NCI-H146 treated with DMSO at 0.1 percent for 48 hours (cell line): ENCODE measurements around the gene ACCS.

Source experiments
- DNase-seq: peaks from one replicate; lab custom pipeline; 2025; ENCODE audit not compliant: unreplicated experiment; lab: John Stamatoyannopoulos, UW

The ACCS gene

DNA sequence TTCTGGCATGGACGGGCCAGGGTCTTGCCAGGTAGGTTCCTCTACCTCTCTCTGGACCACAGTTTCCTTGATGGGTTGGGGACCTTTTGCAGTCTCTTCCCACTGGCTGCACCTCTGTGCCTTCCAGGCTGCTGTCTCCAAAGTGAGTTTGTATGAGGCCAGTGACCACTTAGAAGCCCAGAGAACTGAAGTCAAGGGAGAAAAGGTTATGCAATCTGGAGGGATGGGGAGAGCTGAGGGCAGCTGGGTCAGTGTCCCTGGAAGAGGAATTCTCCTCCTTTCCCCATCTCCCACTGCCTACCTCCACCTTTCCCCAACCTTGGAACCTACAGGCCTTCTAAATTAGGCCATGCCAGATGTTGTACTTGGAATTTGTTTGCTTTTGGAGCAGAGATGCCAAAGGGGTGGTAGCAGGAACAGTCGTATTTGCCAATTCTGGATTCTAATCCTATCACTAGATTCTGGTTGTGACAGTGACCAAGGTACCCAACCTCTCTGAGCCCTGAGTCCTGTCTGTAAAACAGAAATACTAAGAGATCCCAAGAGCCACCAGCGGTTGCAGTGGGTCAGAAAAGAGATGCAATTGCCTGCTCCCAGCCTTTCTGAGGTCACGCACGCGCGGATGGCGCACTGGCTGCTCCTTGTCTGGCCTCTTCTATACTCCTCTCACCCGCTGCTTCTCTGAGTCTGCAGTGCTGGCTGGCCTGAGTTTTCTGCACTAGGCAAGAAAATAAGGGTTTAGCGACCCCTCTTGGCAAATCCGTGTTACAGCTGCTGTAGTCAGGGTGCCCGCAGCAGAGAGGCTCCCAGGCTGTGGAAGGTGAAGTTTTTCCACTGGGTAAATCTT, 29.0 kb upstream of the ACCS start:
- peak; percentile 84 for DNase-seq

GRCh38 chr11:44037658-44037998, 28.4 kb upstream of the ACCS start:
- DNase-seq = no peak

DNA sequence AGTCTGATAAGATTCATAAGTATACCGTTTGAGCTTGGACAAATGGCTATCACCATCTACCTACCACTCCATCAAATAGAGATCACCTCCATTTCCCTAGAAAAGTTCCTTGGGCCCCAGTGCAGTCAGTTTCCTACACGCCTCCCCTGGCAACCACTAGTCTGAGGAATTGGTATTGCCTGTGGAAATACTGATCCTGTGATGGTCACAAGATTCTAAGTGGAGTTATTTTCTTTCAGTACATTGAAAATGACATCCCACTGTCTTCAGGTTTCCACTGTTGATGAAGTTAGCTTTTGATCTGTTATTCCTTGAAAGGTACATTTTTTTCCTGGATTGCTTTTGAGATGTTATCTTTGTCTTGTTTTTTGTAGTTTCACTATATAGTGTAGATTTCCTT, 22.9 kb upstream of the ACCS start:
- no peak for DNase-seq

GRCh38 chr11:44046182-44046581, 19.9 kb upstream of the ACCS start:
- no peak for DNase-seq

GRCh38 chr11:44047298-44047697, 18.8 kb upstream of the ACCS start:
- DNase-seq = no peak

DNA sequence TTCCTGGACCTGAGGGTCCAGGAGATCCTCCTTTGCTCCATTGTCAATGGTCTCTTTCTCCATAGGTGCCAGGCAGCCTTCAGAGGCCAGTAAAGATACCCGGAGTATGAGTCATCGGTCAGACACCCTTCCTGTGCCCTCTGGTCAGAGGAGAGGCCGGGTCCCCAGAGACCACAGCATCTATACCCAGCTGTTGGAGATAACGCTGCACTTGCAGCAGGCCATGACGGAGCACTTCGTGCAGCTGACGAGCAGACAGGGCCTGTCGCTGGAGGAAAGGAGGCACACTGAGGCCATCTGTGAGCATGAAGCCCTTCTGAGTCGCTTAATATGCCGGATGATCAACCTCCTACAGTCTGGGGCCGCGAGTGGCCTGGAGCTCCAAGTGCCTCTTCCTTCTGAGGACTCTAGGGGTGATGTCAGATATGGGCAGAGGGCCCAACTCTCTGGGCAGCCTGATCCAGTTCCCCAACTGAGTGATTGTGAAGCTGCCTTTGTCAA, 18.1 kb upstream of the ACCS start, which contains the start of gene ACCSL:
TSS of gene ACCSL (plus strand) at position 51 of the 501 bp plus-strand sequence. CDS start at position 107, 56 bp downstream.
- no peak for DNase-seq

DNA sequence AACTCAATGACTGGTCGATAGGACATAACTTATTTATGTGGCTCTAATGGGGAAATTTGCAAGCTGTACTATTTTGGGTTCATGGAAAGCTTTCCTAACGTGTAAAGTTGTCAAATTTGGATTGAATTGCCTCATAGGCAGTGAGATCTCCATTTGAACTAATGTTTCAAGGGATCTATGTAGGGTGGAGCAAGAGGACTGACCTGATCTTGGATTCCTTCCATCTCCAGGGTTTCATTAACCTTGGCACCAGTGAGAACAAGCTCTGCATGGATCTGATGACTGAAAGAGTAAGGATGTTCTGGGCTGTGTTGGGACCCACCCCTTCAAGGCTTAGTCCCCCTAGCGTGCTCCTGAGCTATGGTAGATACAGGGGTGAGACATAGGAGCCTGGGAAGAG, 16.2 kb upstream of the ACCS start:
- no peak for DNase-seq

DNA sequence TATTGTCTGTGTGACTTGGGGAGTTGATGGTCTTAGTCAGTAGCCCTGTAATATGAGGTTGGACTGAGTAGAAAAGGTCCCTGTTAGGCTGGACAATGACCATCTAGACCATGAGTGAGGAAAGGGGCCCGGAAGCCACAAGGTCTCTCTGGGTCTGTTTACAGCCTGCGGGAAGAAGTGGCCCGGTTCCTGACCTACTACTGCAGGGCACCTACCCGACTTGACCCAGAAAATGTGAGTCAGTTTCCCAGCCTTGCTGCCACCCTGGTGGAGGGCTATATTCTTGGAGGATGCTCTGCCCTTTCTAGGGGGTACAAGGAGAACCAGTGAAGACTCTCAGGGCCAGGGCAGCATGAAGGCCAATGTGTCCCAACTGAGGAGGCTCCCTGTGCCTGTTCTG, 14.9 kb upstream of the ACCS start:
- DNase-seq = no peak

DNA sequence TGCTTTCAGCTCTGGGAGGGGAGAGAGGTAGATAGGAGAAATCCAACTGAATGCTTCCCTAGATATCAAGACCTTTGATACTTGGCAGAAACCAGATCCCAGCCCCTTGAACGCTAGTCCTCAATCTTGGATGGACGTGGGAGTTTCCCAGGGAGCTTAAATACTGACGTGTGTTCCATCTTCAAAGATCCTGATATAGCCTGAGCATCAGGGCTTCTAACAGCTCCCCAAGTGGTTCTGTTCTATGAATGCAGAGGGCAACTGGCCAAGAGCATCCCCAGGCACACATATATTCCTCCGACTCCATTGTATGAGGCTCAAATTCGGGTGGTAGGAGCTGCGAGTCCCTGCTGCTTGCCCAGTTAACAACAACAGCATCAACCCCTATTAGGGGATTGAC, 8.7 kb upstream of the ACCS start:
- DNase-seq = no peak

DNA sequence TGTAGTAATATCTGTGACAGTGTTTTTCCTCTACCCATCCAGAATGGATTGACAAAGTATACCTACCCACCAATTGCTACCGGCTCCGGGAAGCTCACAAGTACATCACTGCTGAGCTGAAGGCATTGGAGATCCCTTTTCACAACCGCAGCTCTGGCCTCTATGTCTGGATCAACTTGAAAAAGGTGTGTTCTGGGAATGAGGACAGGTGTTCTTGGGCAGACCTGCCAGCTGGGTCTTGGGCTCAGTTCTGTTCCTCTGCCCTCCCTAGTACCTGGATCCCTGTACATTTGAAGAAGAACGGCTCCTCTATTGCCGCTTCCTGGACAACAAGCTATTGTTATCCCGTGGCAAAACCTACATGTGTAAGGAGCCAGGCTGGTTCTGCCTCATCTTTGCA, 7.8 kb upstream of the ACCS start:
- DNase-seq = no peak

- no peak for DNase-seq
Observed at GRCh38 chr11:44065161-44065661, 859 bp upstream of the ACCS start.

GRCh38 chr11:44066732-44067141, 667 bp downstream of the ACCS start:
- no peak for DNase-seq

GRCh38 chr11:44067266-44067665, 1.2 kb downstream of the ACCS start:
- DNase-seq = no peak

DNA sequence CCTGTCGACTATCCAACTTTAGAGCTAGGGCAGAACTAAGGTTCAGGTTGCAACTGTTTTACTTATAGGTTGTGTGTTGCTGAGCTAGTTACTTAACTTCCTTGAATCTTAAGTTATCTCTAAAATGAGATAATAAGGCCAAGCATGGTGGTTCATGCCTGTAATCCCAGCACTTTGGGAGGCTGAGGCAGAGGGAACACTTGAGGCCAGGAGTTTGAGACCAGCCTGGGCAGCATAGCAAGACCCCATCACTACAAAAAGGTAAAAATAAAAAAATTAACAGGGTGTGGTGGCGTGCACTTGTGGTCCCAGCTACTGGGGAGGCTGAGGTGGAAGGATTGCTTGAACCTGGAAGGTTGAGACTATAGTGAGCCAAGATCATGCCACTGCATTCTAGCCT, 2.1 kb downstream of the ACCS start:
- no peak for DNase-seq

- no peak for DNase-seq
Observed at GRCh38 chr11:44071157-44071556, 5.1 kb downstream of the ACCS start.

DNA sequence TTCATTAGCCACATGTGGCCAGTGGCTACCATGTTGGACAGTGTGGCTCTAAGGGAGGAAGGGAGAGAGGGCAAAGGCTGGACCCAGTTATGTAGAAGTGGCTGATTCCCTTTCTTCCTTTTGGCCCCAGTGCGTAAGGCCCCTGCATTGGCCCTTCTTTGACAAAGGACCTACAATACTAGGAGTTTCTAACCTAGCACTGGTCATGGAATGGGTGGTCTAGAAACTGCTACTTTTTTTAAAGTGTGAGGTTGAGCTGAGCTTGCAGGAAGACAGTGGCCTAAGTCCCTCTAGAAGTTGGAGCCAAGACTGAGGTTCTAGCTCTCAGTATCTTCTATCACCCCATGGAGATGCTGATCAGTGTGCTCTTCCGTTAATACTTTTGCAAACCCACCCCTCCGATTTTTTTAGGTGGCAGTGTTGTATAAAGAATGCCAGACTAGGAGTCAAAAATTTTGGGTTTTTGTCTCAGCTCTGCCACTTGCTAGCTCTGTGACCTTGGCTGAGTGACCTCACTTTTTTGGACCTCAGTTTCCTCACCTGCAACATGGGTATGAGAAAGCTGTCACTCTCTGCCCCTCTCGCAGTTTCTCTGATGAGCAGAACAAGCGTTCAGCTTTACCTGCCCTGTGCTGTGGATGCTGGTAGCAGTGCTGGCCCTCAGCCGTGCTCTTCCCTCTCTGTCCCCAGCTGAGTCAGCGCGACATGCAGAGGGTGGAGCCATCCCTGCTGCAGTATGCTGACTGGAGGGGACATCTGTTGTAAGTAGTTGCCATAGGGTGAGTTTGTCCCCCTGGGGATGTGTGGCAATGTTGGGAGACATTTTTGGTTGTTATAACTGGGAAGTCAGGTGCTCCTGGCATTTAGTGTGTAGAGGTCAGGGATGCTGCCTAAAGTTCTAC, 6.9 kb downstream of the ACCS start:
- DNase-seq = no peak

DNA sequence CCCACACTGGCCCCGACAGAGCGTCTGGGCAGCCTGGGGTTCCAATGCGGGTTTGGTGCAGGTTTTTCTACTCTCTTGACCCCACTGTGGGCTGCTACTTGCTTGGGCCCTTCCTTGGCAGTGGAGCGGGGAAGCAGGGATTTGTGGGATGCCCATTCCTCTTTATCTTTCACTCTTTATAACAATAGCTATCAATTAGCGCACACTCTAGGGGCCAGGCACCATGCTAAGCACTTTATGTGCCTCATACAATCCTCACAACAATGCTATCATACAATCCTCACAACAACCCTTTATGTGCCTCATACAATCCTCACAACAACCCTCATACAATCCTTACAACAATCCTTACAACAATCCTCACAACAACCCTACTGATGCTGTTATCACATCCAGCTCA, 12.7 kb downstream of the ACCS start:
- DNase-seq = no peak

- no peak for DNase-seq
Observed at GRCh38 chr11:44079376-44079775, 13.3 kb downstream of the ACCS start.

DNA sequence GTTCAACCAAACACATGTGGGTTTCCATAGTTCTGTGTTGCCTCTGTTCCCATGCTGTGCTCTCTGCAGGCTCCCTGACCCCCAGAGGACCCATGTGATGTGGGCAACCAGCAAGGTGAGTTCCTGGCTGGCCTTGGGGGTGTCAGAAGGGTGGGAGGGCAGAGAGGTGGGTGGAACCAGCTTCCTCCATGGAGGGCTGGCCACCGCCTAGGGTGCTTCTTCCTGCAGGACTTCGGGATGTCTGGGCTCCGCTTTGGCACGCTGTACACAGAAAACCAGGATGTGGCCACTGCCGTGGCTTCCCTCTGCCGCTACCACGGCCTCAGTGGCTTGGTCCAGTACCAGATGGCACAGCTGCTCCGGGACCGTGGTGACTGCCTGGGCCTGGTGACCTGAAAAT, 14.9 kb downstream of the ACCS start:
- DNase-seq = no peak

GRCh38 chr11:44082645-44083044, 16.6 kb downstream of the ACCS start:
- DNase-seq = no peak

GRCh38 chr11:44083433-44083832, 17.4 kb downstream of the ACCS start:
- DNase-seq = no peak

GRCh38 chr11:44083906-44084305, 17.8 kb downstream of the ACCS start:
- DNase-seq = no peak
